Stimulated activated naive CD8-positive, alpha-beta T cell treated with anti-CD3 and anti-CD28 coated beads, Interleukin-15, Interleukin-2, amounts not matched to agents 100 ng/mL and 50 ng/mL, for 24 hours (primary cell): ENCODE measurements around the gene MYO7A.
"Not testable (repeated sequence)": the region's sequence is repeated elsewhere in the genome, so short reads cannot be mapped to it uniquely, and the experiment has no call there.

ENCODE experiments used
- H3K27ac Mint-ChIP-seq: one replicate; pipeline ENCODE4 v1.8.0; 2021; ENCODE audit warnings: mild to moderate bottlenecking, mixed read lengths
- H3K27me3 Mint-ChIP-seq: one replicate; pipeline ENCODE4 v1.8.0; 2021; ENCODE audit warnings: mixed read lengths
- H3K36me3 Mint-ChIP-seq: one replicate; pipeline ENCODE4 v1.8.0; 2021; ENCODE audit warnings: low read depth, mixed read lengths
- H3K4me1 Mint-ChIP-seq: one replicate; pipeline ENCODE4 v1.8.0; 2021; ENCODE audit warnings: low read depth, mixed read lengths
- H3K4me3 Mint-ChIP-seq: one replicate; pipeline ENCODE4 v1.8.0; 2021; ENCODE audit warnings: mild to moderate bottlenecking, mixed read lengths
- H3K9me3 Mint-ChIP-seq: one replicate; pipeline ENCODE4 v1.8.0; 2021; ENCODE audit warnings: mixed read lengths

The MYO7A gene

GRCh38 chr11:77089004-77089545, 39.0 kb upstream of the MYO7A start:
- Mint-ChIP-seq H3K4me3 (no peak overlapping the region), H3K27ac (no peak overlapping the region), H3K4me1 (no peaks in the 10 kb centered on the region), H3K9me3 (no peaks in the 10 kb centered on the region), H3K27me3 (no peaks in the 10 kb centered on the region), H3K36me3 (no peaks in the 10 kb centered on the region)

GRCh38 chr11:77090046-77090372, 38.0 kb upstream of the MYO7A start:
- no peaks in the 10 kb centered on the region for H3K9me3 Mint-ChIP-seq
- no peak overlapping the region for H3K4me3 Mint-ChIP-seq
- no peaks in the 10 kb centered on the region for H3K27me3 Mint-ChIP-seq
- H3K27ac Mint-ChIP-seq, result no peak overlapping the region
- H3K36me3 Mint-ChIP-seq, result no peaks in the 10 kb centered on the region
- H3K4me1 Mint-ChIP-seq, result no peaks in the 10 kb centered on the region

GRCh38 chr11:77090373-77091111, 37.5 kb upstream of the MYO7A start:
- H3K4me1 Mint-ChIP-seq, result no peaks in the 10 kb centered on the region
- no peaks in the 10 kb centered on the region for H3K27me3 Mint-ChIP-seq
- no peak overlapping the region for H3K27ac Mint-ChIP-seq
- no peaks in the 10 kb centered on the region for H3K36me3 Mint-ChIP-seq
- H3K4me3 Mint-ChIP-seq, result no peak overlapping the region
- H3K9me3 Mint-ChIP-seq, result no peaks in the 10 kb centered on the region

GRCh38 chr11:77091146-77091940, 36.7 kb upstream of the MYO7A start:
- Mint-ChIP-seq H3K4me3 (no peak overlapping the region), H3K27ac (no peak overlapping the region), H3K36me3 (no peaks in the 10 kb centered on the region)

GRCh38 chr11:77092382-77092781, 35.7 kb upstream of the MYO7A start:
- no peaks in the 10 kb centered on the region for H3K27me3 Mint-ChIP-seq
- H3K9me3 Mint-ChIP-seq, result no peaks in the 10 kb centered on the region
- H3K27ac Mint-ChIP-seq, result no peak overlapping the region
- no peaks in the 10 kb centered on the region for H3K4me1 Mint-ChIP-seq
- no peak overlapping the region for H3K4me3 Mint-ChIP-seq
- H3K36me3 Mint-ChIP-seq, result no peaks in the 10 kb centered on the region

More at GRCh38 chr11:77091146-77091940, 36.7 kb upstream of the MYO7A start:
- H3K4me1 Mint-ChIP-seq, result no peaks in the 10 kb centered on the region
- H3K27me3 Mint-ChIP-seq, result no peaks in the 10 kb centered on the region
- no peaks in the 10 kb centered on the region for H3K9me3 Mint-ChIP-seq

- H3K9me3 Mint-ChIP-seq, result no peaks in the 10 kb centered on the region
- H3K4me1 Mint-ChIP-seq, result no peaks in the 10 kb centered on the region
- H3K4me3 Mint-ChIP-seq, result no peak overlapping the region
- H3K27ac Mint-ChIP-seq, result no peak overlapping the region
- no peaks in the 10 kb centered on the region for H3K27me3 Mint-ChIP-seq
- no peaks in the 10 kb centered on the region for H3K36me3 Mint-ChIP-seq
Measured at GRCh38 chr11:77093056-77093891, 34.8 kb upstream of the MYO7A start.

- H3K27ac Mint-ChIP-seq, result no peak overlapping the region
- H3K27me3 Mint-ChIP-seq, result no peaks in the 10 kb centered on the region
- H3K4me1 Mint-ChIP-seq, result no peaks in the 10 kb centered on the region
- no peaks in the 10 kb centered on the region for H3K36me3 Mint-ChIP-seq
- H3K4me3 Mint-ChIP-seq, result no peak overlapping the region
- H3K9me3 Mint-ChIP-seq, result no peaks in the 10 kb centered on the region
Measured at GRCh38 chr11:77093987-77094840, 33.8 kb upstream of the MYO7A start.

- H3K4me3 Mint-ChIP-seq, result no peak overlapping the region
- H3K9me3 Mint-ChIP-seq, result no peaks in the 10 kb centered on the region
- no peaks in the 10 kb centered on the region for H3K4me1 Mint-ChIP-seq
- no peaks in the 10 kb centered on the region for H3K27me3 Mint-ChIP-seq
- no peaks in the 10 kb centered on the region for H3K36me3 Mint-ChIP-seq
- no peak overlapping the region for H3K27ac Mint-ChIP-seq
Measured at GRCh38 chr11:77094841-77095365, 33.1 kb upstream of the MYO7A start.

- Mint-ChIP-seq H3K4me3 (no peak overlapping the region), H3K27me3 (no peaks in the 10 kb centered on the region), H3K4me1 (no peaks in the 10 kb centered on the region), H3K27ac (no peak overlapping the region), H3K36me3 (no peaks in the 10 kb centered on the region), H3K9me3 (no peaks in the 10 kb centered on the region)
Measured at GRCh38 chr11:77095551-77096490, 32.2 kb upstream of the MYO7A start.

GRCh38 chr11:77096591-77097019, 31.4 kb upstream of the MYO7A start:
- no peaks in the 10 kb centered on the region for H3K27me3 Mint-ChIP-seq
- H3K9me3 Mint-ChIP-seq, result no peaks in the 10 kb centered on the region
- H3K27ac Mint-ChIP-seq, result no peak overlapping the region
- H3K4me1 Mint-ChIP-seq, result no peaks in the 10 kb centered on the region
- no peaks in the 10 kb centered on the region for H3K36me3 Mint-ChIP-seq
- H3K4me3 Mint-ChIP-seq, result no peak overlapping the region

- H3K9me3 Mint-ChIP-seq, H3K4me3 Mint-ChIP-seq, H3K36me3 Mint-ChIP-seq, H3K4me1 Mint-ChIP-seq, H3K27ac Mint-ChIP-seq, H3K27me3 Mint-ChIP-seq: not testable (repeated sequence)
Measured at GRCh38 chr11:77097180-77097579, 30.9 kb upstream of the MYO7A start.

GRCh38 chr11:77100166-77101042, 27.6 kb upstream of the MYO7A start:
- Mint-ChIP-seq H3K4me3 (no peak overlapping the region), H3K36me3 (no peaks in the 10 kb centered on the region), H3K9me3 (no peaks in the 10 kb centered on the region), H3K27me3 (no peaks in the 10 kb centered on the region), H3K27ac (peak overlapping the region; percentile 28), H3K4me1 (no peaks in the 10 kb centered on the region)
